Left lung (tissue), 10 donors: ENCODE results near the gene KDM5B. TPM values are rescaled to one million over a fixed set of nuclear protein-coding genes. Genes with fewer than 3 reads are reported as not detected.

ENCODE experiments used
- ATAC-seq: fragments of 200-7000 bp; cut with Tn5 transposase; one replicate; pipeline ENCODE4 v1.9.1; 2020; ENCODE audit warnings: moderate library complexity
- DNase-seq, 4 donors: peaks; one replicate each; pipeline ENCODE4 v3.0.0-alpha.2; 2013 to 2020
- H3K27ac ChIP-seq, 2 donors: fragments of 200-600 bp; sonication (generic) in 1 of 2; one replicate each; pipeline versions ENCODE4 v1.5.0 to v1.8.0; 2020 to 2021
- H3K27me3 ChIP-seq, 2 donors: fragments of 200-600 bp; sonication (generic) in 1 of 2; one replicate each; pipeline versions ENCODE4 v1.5.0 to v1.8.0; 2020 to 2021
- H3K36me3 ChIP-seq, 2 donors: fragments of 200-600 bp; sonication (generic) in 1 of 2; one replicate each; pipeline versions ENCODE4 v1.5.0 to v1.8.0; 2020 to 2021
- H3K4me1 ChIP-seq, 2 donors: fragments of 200-600 bp; one replicate each; pipeline ENCODE4 v1.8.0; 2021
- H3K4me3 ChIP-seq, 2 donors: fragments of 200-600 bp; sonication (generic) in 1 of 2; one replicate each; pipeline versions ENCODE4 v1.5.0 to v1.8.0; 2020 to 2021; ENCODE audit warnings: mild to moderate bottlenecking in 1 of 2
- H3K9me3 ChIP-seq, 2 donors: fragments of 200-600 bp; sonication (generic) in 1 of 2; one replicate each; pipeline versions ENCODE4 v1.5.0 to v1.8.0; 2020 to 2021
- intact Hi-C, 2 donors: fragments of 100-400 bp; cut with DNase I; formaldehyde crosslinking; loops; one replicate each; pipeline versions ENCODE4 v1.11.2 to v1.14.2; 2022
- polyA plus RNA-seq, 6 donors: library from polyadenylated mRNA; unstranded; fragments of 120-200 nt; gene quantifications; one replicate each; pipeline ENCODE4 v1.2.1, GENCODE V29; 2013; ENCODE audit not compliant: insufficient read length in 6 of 6
- total RNA-seq, 2 donors: library from RNA; stranded (reverse); fragmentation: NEBNext Ultra II Directional; extraction: Animal tissue kit (Norgen Biotek cat#: 25700); gene quantifications; one replicate each; pipeline ENCODE4 v1.2.1, GENCODE V29; 2021
- TF ChIP-seq, protein P1 (sequence below), 2 donors: fragments of 200-600 bp; sonication (generic) in 1 of 2; IDR thresholded peaks; one replicate each; pipeline versions ENCODE4 v1.5.0 to v1.8.0; 2021; ENCODE audit warnings: antibody characterized with exemption in 2 of 2
- donor health status: DM: no; HTN: yes; CAD: no.
- donor health status: DM: no; HTN: no; CAD: no.

KDM5B gene
- total and polyA plus RNA-seq, 8 donors, result 46.4 to 124 (median 105) TPM

GRCh38 chr1:202713110-202713509, 95.1 kb downstream of the KDM5B start:
- intact Hi-C loops, result loop anchor here in 1 of 2 donors (10.0 kb wide), 1 partner anchor 528 kb away; no protein-coding TSS in a partner anchor
- Histone ChIP-seq H3K27ac (no peak overlapping the region), H3K36me3 (no peaks in the 10 kb centered on the region), H3K4me1 (peaks cover 9 to 13% of the 10 kb centered on the region in 2 donors), H3K9me3 (no peaks in the 10 kb centered on the region), H3K4me3 (no peak overlapping the region), H3K27me3 (peaks cover 31 to 98% of the 10 kb centered on the region in 2 donors)
- ATAC-seq, result peak; percentile 37
- DNase-seq, result no peak
- TF ChIP-seq, protein P1, sequence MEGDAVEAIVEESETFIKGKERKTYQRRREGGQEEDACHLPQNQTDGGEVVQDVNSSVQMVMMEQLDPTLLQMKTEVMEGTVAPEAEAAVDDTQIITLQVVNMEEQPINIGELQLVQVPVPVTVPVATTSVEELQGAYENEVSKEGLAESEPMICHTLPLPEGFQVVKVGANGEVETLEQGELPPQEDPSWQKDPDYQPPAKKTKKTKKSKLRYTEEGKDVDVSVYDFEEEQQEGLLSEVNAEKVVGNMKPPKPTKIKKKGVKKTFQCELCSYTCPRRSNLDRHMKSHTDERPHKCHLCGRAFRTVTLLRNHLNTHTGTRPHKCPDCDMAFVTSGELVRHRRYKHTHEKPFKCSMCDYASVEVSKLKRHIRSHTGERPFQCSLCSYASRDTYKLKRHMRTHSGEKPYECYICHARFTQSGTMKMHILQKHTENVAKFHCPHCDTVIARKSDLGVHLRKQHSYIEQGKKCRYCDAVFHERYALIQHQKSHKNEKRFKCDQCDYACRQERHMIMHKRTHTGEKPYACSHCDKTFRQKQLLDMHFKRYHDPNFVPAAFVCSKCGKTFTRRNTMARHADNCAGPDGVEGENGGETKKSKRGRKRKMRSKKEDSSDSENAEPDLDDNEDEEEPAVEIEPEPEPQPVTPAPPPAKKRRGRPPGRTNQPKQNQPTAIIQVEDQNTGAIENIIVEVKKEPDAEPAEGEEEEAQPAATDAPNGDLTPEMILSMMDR (IDR thresholded peaks at IDR 0.05), result no peak

DNA sequence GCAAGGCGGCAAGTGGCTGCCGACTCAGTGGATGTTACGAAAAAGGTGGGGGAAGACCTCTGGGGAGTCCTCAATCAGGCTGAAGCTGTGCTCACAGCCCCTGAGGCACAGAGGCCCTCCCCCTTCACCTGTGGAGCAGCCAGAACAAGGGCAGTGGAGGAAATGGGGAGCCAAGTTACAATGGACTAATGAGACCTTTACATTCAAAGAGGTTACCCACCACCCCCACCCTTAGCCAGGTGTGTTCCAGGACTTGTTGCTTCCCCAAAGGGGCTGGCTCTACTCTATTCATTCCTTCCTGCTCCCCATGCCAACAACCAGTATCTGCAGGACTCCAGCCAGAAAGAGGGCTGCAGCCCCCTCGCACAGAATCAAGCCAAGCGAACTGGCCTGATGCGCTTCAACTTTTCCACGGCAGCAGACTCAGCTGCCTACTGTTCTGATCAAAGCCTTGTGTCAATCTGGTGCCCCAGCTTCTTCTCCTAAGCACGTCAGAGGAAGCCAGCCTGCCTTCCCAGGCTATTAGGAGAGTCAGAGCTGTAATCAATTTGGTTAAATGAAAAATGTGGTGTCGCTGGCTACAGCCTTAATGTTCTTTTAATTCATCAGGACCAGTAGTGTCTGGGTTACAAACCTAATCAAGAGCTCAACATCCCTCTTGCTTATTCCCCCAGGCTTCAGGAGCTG, 96.1 kb downstream of the KDM5B start:
- intact Hi-C loops, result loop anchor here in 1 of 2 donors (10.0 kb wide), 1 partner anchor 527 kb away; no protein-coding TSS in a partner anchor
- H3K27ac ChIP-seq, result no peak overlapping the region
- no peak for ATAC-seq
- H3K9me3 ChIP-seq, result no peaks in the 10 kb centered on the region
- H3K36me3 ChIP-seq, result no peaks in the 10 kb centered on the region
- H3K27me3 ChIP-seq, result peaks cover 36 to 98% of the 10 kb centered on the region in 2 donors
- peaks cover 9 to 13% of the 10 kb centered on the region in 2 donors for H3K4me1 ChIP-seq
- H3K4me3 ChIP-seq, result no peak overlapping the region
- TF ChIP-seq, protein P1 (IDR thresholded peaks at IDR 0.05), result no peak
- DNase-seq, result no peak

GRCh38 chr1:202710070-202711045, 97.9 kb downstream of the KDM5B start, which contains the start of gene SYT2:
TSS of gene SYT2 (minus strand) at chr1:202710454. CDS start at chr1:202605772, 104,682 bp downstream.
- TF ChIP-seq, protein P1 (IDR thresholded peaks at IDR 0.05), result no peak
- Histone ChIP-seq H3K9me3 (no peaks in the 10 kb centered on the region), H3K4me1 (peaks cover 9 to 13% of the 10 kb centered on the region in 2 donors), H3K36me3 (no peaks in the 10 kb centered on the region), H3K27me3 (peaks cover 42 to 100% of the 10 kb centered on the region in 2 donors), H3K27ac (no peak within 1 kb of the TSS), H3K4me3 (peak within 1 kb of the TSS in 1 of 2 donors; percentile 14)
- intact Hi-C loops, result loop anchor here in 1 of 2 donors (10.0 kb wide), 1 partner anchor 526 kb away; no protein-coding TSS in a partner anchor
- ATAC-seq (peak; percentile 69), DNase-seq (peak; percentile 38 to 81 (median 69))

DNA sequence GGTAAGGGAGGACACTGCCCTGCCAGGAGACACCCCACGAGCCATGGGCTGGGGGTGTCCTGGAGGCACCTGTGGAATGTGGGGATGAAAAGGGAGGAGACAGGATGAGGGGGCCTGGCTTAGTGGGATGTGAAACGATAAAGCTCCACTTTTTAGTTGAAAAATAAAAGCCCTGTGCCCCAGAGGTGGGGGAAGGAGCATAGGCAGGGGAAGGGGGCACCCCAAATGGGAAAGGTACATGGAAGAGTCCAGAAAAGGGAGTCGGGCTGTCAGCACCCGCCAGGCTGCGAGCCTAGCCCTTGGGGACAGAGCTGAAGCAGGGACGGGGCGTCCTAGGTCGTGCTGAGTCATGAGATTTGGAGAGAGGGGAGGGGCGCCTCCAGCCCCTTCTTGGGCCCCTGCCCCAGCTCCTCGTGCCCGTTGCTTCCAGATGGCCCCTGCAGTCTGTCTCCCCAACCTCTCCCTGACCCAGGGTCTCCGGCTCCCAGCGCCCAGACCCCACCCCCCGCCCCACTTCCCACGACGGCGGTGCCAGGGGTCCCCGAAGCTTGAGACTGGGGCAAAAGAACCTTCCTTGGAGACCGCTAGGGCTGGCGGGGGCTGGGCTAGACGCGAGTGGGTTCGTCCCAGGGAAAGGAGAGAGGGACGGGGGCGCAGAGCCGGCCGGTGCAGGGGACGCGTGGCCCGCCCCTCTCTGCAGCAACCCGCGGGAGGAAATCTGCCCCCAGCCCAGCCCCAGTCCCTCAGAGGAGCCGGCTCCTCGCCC, 98.8 kb downstream of the KDM5B start:
- H3K4me1 ChIP-seq, result peaks cover 9 to 13% of the 10 kb centered on the region in 2 donors
- no peaks in the 10 kb centered on the region for H3K36me3 ChIP-seq
- H3K4me3 ChIP-seq, result no peak overlapping the region
- H3K27me3 ChIP-seq, result peaks cover 42 to 100% of the 10 kb centered on the region in 2 donors
- ATAC-seq, result peak; percentile 32
- no peaks in the 10 kb centered on the region for H3K9me3 ChIP-seq
- DNase-seq, result no peak
- intact Hi-C loops, result loop anchor here in 1 of 2 donors (10.0 kb wide), 1 partner anchor 525 kb away; no protein-coding TSS in a partner anchor
- no peak overlapping the region for H3K27ac ChIP-seq
- TF ChIP-seq, protein P1 (IDR thresholded peaks at IDR 0.05), result no peak
